HG03575 (cell line): ENCODE measurements around the gene RPL22L1.
"Not testable (repeated sequence)": the region's sequence is repeated elsewhere in the genome, so short reads cannot be mapped to it uniquely, and the experiment has no call there.

Source experiments
- ATAC-seq: cut with Tn5 transposase; IDR thresholded peaks from one replicate; pipeline ENCODE4 v1.9.1; 2021; ENCODE audit not compliant: unreplicated experiment, insufficient number of reproducible peaks, low FRiP score; ENCODE audit errors: extremely low read depth

RPL22L1 gene

GRCh38 chr3:170884109-170884930 is 14.3 kb upstream of the RPL22L1 start:
- not testable (repeated sequence) for ATAC-seq

GRCh38 chr3:170878688-170879087 is 8.7 kb upstream of the RPL22L1 start:
- ATAC-seq, result not testable (repeated sequence)

GRCh38 chr3:170877311-170877710 is 7.3 kb upstream of the RPL22L1 start:
- ATAC-seq, result not testable (repeated sequence)

DNA sequence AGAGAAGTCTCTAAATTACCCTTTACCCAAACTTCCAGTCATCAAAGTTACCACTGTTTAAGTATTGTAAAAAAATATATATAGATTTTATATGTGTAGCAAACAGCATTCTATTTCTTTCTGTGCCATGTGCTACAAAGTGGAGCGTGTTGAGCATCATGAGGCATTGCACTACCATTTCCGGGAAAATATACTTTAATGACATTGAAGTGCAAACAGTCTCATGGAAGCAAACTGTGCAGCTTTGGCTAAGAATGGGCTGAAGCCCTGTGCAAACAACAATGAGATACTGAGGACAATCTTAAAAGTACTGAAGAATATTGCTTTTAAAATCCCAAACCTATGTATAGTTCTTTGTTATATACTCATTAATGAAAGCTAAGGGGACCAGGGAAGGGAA is 6.5 kb upstream of the RPL22L1 start:
- ATAC-seq, result no peak

DNA sequence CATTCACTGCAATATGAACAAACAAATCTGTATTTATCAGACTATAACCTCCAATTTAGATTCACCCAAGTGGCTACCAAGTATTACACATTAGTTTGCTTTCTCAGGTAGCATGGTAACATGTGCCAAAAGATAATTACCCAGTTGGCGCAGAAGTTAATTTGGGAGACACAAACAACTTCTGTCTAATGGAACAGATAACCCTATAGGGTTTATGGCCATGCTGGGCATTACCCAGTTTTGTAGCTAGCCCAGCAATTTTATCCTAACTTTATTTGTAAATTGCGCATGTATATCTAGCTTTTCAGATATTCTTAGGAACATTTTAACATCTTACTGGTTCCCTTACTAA is 780 bp downstream of the RPL22L1 start:
- ATAC-seq, result no peak

DNA sequence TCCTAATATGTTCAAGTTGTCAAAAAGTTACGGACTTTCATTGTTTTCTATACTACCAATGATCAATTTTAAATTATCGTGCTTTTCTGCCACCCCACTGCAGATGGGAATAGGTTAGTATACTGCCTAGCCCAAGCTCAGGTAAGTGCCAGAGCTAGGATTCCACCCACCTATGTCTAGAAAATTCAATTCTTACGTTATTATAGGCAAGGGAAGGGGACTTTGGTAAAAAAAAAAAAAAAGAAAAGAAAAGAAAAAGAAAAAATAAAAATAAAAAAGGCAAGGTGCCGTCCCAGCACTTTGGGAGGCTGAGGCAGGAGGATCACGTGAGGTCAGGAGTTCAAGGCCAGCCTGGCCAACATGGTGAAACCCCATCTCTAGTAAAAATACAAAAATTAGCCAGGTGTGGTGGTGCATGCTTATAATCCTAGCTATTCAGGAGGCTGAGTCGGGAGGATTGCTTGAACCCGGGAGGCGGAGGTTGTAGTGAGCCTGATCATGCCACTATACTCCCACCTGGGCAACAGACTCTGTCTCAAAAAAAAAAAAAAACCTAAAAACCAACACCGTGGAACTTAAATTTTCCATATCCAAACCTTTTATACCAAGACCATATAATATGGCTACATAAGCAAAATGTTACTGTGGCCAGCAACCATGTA is 1.3 kb downstream of the RPL22L1 start:
- ATAC-seq, result no peak

GRCh38 chr3:170867143-170867937 is 2.7 kb downstream of the RPL22L1 start:
- no peak for ATAC-seq

- no peak for ATAC-seq
Measured at GRCh38 chr3:170866499-170866898, 3.5 kb downstream of the RPL22L1 start.

DNA sequence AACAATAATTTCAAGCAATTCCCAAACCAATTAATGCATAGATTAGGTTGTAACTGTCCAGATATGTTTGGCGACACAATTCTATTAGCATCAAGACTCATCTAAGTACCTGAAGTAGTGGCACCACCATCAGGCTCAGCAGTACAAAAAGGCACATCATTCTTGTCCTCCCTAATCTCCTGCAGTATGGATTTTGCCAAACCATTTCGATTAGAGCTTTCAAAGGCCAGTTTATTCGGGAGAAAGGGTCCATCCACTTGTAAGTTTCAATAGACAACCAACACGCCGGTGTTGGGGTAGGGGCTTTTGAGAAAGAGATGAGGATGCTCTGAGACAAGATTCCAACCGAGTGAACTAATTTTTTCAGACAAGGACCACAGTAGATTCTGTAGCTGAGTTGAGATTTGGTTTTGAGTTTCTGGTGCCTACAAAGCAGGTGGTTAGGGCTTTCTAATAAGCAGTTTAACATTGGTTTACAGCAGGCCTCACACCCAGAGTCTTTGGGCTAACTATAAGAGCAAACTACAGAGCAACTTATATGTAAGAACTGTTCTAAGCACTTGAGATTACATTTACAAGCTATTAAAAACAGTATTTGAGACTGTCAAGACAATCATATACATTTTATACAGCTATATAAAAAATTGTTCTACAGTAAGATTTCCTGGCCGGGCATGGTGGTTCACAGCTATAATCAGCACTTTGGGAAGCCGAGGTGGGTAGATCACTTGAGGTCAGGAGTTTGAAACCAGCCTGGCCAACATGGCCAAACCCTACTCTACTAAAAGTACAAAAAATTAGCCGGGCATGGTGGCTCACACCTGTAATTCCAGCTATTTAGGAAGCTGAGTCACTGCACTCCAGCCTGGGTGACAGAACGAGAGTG is 4.5 kb downstream of the RPL22L1 start:
- ATAC-seq, result no peak

GRCh38 chr3:170864525-170865208 is 5.3 kb downstream of the RPL22L1 start:
- ATAC-seq, result no peak

DNA sequence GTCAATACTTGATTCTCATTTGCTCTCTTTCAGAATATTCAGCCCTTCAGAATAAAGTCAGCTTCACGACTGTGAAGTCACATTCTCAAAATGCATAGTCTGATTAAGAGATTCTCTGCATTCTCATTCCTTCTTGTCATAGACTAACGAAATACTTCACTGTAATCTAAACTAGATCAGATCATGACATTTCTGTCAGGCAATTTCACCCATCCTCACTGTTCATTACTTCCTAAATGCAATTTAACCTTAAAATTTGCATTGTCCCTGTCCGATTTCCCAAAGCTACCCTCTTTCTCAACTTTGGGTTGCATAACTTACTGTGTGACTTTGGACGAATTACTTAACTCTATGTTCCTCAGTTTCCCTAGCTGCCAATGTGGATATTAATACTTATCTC is 6.2 kb downstream of the RPL22L1 start:
- ATAC-seq, result no peak

GRCh38 chr3:170862618-170863374 is 7.2 kb downstream of the RPL22L1 start:
- ATAC-seq, result no peak

GRCh38 chr3:170858599-170858998 is 11.4 kb downstream of the RPL22L1 start:
- no peak for ATAC-seq

DNA sequence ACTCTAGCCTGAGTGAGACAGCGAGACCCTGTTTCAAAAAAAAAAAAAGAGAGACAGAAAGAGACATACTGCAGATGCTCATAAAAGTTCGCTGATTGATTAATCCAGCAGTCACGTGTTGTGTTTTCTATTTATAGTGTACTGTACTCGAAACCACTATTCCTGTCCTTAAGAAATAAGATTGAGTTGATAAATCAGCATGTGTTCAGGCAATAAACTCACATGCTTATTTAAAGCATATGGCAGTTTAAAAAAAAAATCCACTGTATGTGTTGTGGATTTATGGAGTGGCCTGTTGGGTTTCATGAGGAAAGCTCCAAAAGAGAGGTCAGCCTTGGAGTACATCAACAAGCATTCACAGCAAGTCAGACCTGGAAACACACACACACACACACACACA is 17.7 kb downstream of the RPL22L1 start:
- no peak for ATAC-seq

- ATAC-seq, result no peak
Measured at GRCh38 chr3:170848292-170848917, 21.6 kb downstream of the RPL22L1 start.

DNA sequence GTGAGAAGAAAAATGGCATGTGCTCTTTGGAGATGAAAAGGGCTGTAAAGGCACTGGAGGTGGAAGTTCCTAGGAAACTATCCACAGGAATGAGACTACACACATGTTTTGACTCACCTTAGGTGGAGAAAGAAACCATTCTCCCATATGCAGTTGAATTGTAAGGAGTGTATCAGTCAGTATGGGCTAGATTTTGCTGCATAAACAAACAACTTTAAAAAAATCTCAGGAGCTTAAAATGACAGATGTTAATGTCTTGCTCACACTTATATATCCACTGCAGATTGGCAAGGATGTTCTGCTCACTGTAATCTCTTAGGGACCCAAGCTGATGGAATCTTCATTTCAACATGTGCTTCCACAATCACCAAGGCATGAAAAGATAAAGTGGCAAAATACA is 25.6 kb downstream of the RPL22L1 start:
- ATAC-seq, result no peak

GRCh38 chr3:170840291-170840859 is 29.6 kb downstream of the RPL22L1 start:
- ATAC-seq, result no peak
